HCT116 (cell line): ENCODE results near the gene HIVEP3. TPM values are rescaled to one million over a fixed set of nuclear protein-coding genes. Genes with fewer than 3 reads are reported as not detected.

Source experiments
- ATAC-seq: fragments of 200-7000 bp; cut with Tn5 transposase; 2 replicates; pipeline ENCODE4 v1.9.1; 2020; ENCODE audit warnings: mild to moderate bottlenecking, moderate library complexity
- BruUV-seq: library from RNA; stranded (reverse); fragments of 400-500 nt; replicated peaks from 2 replicates; lab custom pipeline; 2021; lab: Mats Ljungman, UMichigan
- CTCF ChIA-PET: fragments of 300-600 bp; sonication (Branson Sonifier 250); formaldehyde crosslinking; loops from one replicate; lab custom pipeline; 2021; ENCODE audit warnings: antibody characterized with exemption; lab: Charles Lee
- POLR2A ChIA-PET: fragments of 300-600, 350-600 bp; sonication (Branson Sonifier 250); formaldehyde crosslinking; loops from one replicate; lab custom pipeline; 2021; ENCODE audit warnings: antibody characterized with exemption; lab: Charles Lee
- RAD21 ChIA-PET, 2 experiments: fragments of 300-600 bp; sonication (Branson Sonifier 250); formaldehyde crosslinking; loops; one replicate each; lab custom pipeline; 2023; ENCODE audit warnings: low total read pairs in 2 of 2; ENCODE audit not compliant: uncharacterized antibody in 2 of 2, unreplicated experiment in 2 of 2, low non-redundant PET in 1 of 2; lab: Charles Lee
- DNase-seq: peaks from one replicate; pipeline ENCODE4 v3.0.0-alpha.2; 2010; ENCODE audit warnings: low read depth, low spot score
- H2AFZ ChIP-seq: fragments of 200-600 bp; shearing (Covaris generic), sonication (generic); 2 replicates; pipeline ENCODE4 v1.6.1; 2017; ENCODE audit warnings: low read depth, mixed run types, mixed read lengths, antibody characterized with exemption, low read length; ENCODE audit not compliant: poor library complexity, severe bottlenecking
- H3K27ac ChIP-seq: 2 replicates; pipeline ENCODE4 v1.5.1; 2012; ENCODE audit warnings: low read depth, low read length
- H3K27me3 ChIP-seq: fragments of 200-600 bp; sonication (generic); 2 replicates; pipeline ENCODE4 v1.6.1; 2016; ENCODE audit warnings: mixed run types, low read length, mixed read lengths; ENCODE audit not compliant: insufficient read depth
- H3K36me3 ChIP-seq, 2 experiments: fragments of 200-500 bp in 1 of 2; fragments of 200-600 bp in 1 of 2; sonication (Bioruptor generic) in 1 of 2; sonication (generic) in 1 of 2; 2 replicates each; pipeline versions ENCODE4 v1.5.1 to v1.6.1; 2014 to 2016; ENCODE audit warnings: low read length in 2 of 2, inconsistent platforms in 1 of 2, mixed read lengths in 1 of 2, mixed run types in 1 of 2; ENCODE audit not compliant: insufficient read depth in 2 of 2, control insufficient read depth in 1 of 2
- H3K4me1 ChIP-seq, 2 experiments: fragments of 200-600 bp in 1 of 2; sonication (generic) in 1 of 2; 2 replicates each; pipeline versions ENCODE4 v1.5.1 to v1.6.1; 2012 to 2017; ENCODE audit warnings: low read length in 2 of 2, inconsistent platforms in 1 of 2, mild to moderate bottlenecking in 1 of 2, mixed read lengths in 1 of 2, mixed run types in 1 of 2, moderate library complexity in 1 of 2; ENCODE audit not compliant: insufficient read depth in 2 of 2, control insufficient read depth in 1 of 2
- H3K4me2 ChIP-seq: fragments of 200-600 bp; sonication (generic); 2 replicates; pipeline ENCODE4 v1.6.1; 2017; ENCODE audit warnings: mixed run types, low read length, mixed read lengths
- H3K4me3 ChIP-seq, 2 experiments: fragments of 200-600 bp in 1 of 2; sonication (generic) in 1 of 2; replicated peaks in 1 of 2; 2 replicates each; pipeline ENCODE4 v1.5.1; 2011 to 2016; ENCODE audit warnings: low read length in 2 of 2, control low read depth in 1 of 2, low read depth in 1 of 2, mild to moderate bottlenecking in 1 of 2, mixed read lengths in 1 of 2, mixed run types in 1 of 2
- H3K79me2 ChIP-seq: fragments of 200-600 bp; sonication (generic); 2 replicates; pipeline ENCODE4 v1.6.1; 2017; ENCODE audit warnings: mild to moderate bottlenecking, mixed run types, low read length, moderate library complexity, mixed read lengths; ENCODE audit not compliant: insufficient read depth
- H3K9ac ChIP-seq: fragments of 200-600 bp; sonication (generic); 2 replicates; pipeline ENCODE4 v1.6.1; 2016; ENCODE audit warnings: low read length, mixed read lengths
- H3K9me2 ChIP-seq: fragments of 200-600 bp; sonication (generic), shearing (Covaris generic); 2 replicates; pipeline ENCODE4 v1.6.1; 2017; ENCODE audit warnings: mixed run types, mild to moderate bottlenecking, moderate library complexity; ENCODE audit not compliant: insufficient read depth
- H3K9me3 ChIP-seq, 2 experiments: fragments of 200-500 bp in 1 of 2; fragments of 200-600 bp in 1 of 2; sonication (Bioruptor generic) in 1 of 2; sonication (generic) in 1 of 2; 2 replicates each; pipeline ENCODE4 v1.6.1; 2014 to 2017; ENCODE audit warnings: low read length in 2 of 2, mixed read lengths in 2 of 2, inconsistent platforms in 1 of 2, low read depth in 1 of 2, mild to moderate bottlenecking in 1 of 2, mixed run types in 1 of 2, moderate library complexity in 1 of 2; ENCODE audit not compliant: control insufficient read depth in 1 of 2, insufficient read depth in 1 of 2
- H4K20me1 ChIP-seq: fragments of 200-600 bp; sonication (generic), shearing (Covaris generic); 2 replicates; pipeline ENCODE4 v1.6.1; 2017; ENCODE audit warnings: mixed run types, mild to moderate bottlenecking, moderate library complexity; ENCODE audit not compliant: insufficient read depth
- ATF3 ChIP-seq: IDR thresholded peaks from 2 replicates; pipeline ENCODE4 v1.6.1; 2012
- CBX3 ChIP-seq: IDR thresholded peaks from 2 replicates; pipeline ENCODE4 v1.6.1; 2012; ENCODE audit warnings: low read depth
- CEBPB ChIP-seq: IDR thresholded peaks from 2 replicates; pipeline ENCODE4 v1.6.1; 2012; ENCODE audit warnings: low read depth
- CTCF ChIP-seq, 3 experiments: fragments of 200-600 bp in 1 of 3; sonication (generic) in 1 of 3; IDR thresholded peaks in 2 of 3; conservative IDR thresholded peaks in 1 of 3; 2 replicates each; pipeline ENCODE4 v1.5.1; 2012 to 2017; ENCODE audit warnings: low read depth in 2 of 3, low read length in 2 of 3, antibody characterized with exemption in 1 of 3, borderline replicate concordance in 1 of 3, control low read depth in 1 of 3, mild to moderate bottlenecking in 1 of 3, mixed read lengths in 1 of 3, mixed run types in 1 of 3, moderate library complexity in 1 of 3; ENCODE audit not compliant: insufficient read depth in 1 of 3
- EGR1 ChIP-seq: IDR thresholded peaks from 2 replicates; pipeline ENCODE4 v1.6.1; 2012; ENCODE audit warnings: low read depth
- ELF1 ChIP-seq: IDR thresholded peaks from 2 replicates; pipeline ENCODE4 v1.6.1; 2012; ENCODE audit warnings: low read depth, borderline replicate concordance
- EZH2 ChIP-seq: fragments of 200-600 bp; sonication (generic); IDR thresholded peaks from 2 replicates; pipeline ENCODE4 v1.6.1; 2017; ENCODE audit warnings: antibody characterized with exemption, mixed run types
- EZH2phosphoT487 ChIP-seq: fragments of 200-600 bp; IDR thresholded peaks from 2 replicates; pipeline ENCODE4 v1.6.1; 2018; ENCODE audit warnings: antibody characterized with exemption, borderline replicate concordance
- RAD21 ChIP-seq: IDR thresholded peaks from 2 replicates; pipeline ENCODE4 v1.6.1; 2012; ENCODE audit warnings: low read depth, mild to moderate bottlenecking
- SIN3A ChIP-seq: IDR thresholded peaks from 2 replicates; pipeline ENCODE4 v1.6.1; 2012; ENCODE audit warnings: low read depth
- SP1 ChIP-seq: IDR thresholded peaks from 2 replicates; pipeline ENCODE4 v1.6.1; 2012; ENCODE audit warnings: low read depth
- SRF ChIP-seq: IDR thresholded peaks from 2 replicates; pipeline ENCODE4 v1.6.1; 2012; ENCODE audit warnings: low read depth
- TCF7L2 ChIP-seq: IDR thresholded peaks from 2 replicates; pipeline ENCODE4 v1.7.0; 2011; ENCODE audit warnings: borderline replicate concordance, inconsistent platforms; ENCODE audit not compliant: insufficient read depth, insufficient read length; ENCODE audit errors: extremely low read depth
- YY1 ChIP-seq: IDR thresholded peaks from 2 replicates; pipeline ENCODE4 v1.6.1; 2011; ENCODE audit warnings: low read length, low read depth, moderate library complexity, mild to moderate bottlenecking; ENCODE audit not compliant: insufficient replicate concordance; ENCODE audit errors: extremely low read depth
- ZFX ChIP-seq: fragments of 450-650 bp; IDR thresholded peaks from 2 replicates; pipeline ENCODE4 v1.6.1; 2017
- ZNF274 ChIP-seq: fragments of 200-500 bp; sonication (Bioruptor generic); IDR thresholded peaks from 2 replicates; pipeline ENCODE4 v1.6.1; 2014; ENCODE audit warnings: mild to moderate bottlenecking, low read depth, low read length, inconsistent platforms
- intact Hi-C: fragments of 100-400 bp; cut with micrococcal nuclease; formaldehyde crosslinking; loops from 2 replicates; pipeline ENCODE4 v1.10.0; 2022
- total RNA-seq: library from RNA; stranded (reverse); gene quantifications from one replicate; pipeline ENCODE4 v1.2.1, GENCODE V29; 2021; ENCODE audit not compliant: unreplicated experiment

HIVEP3 gene
- total RNA-seq, 1 experiment from 2014 or later = 7.1 TPM

- POLR2A ChIA-PET = no interaction called here
- no peak for ATAC-seq
- intact Hi-C loops = loop anchor here (5.0 to 10.0 kb wide), 4 partner anchors 306 to 1002 kb away; no protein-coding TSS in a partner anchor
These were observed 345.5 kb downstream of the HIVEP3 start for GRCh38 chr1:41573194-41573593.

More at GRCh38 chr1:41573194-41573593, 345.5 kb downstream of the HIVEP3 start:
- Histone ChIP-seq H3K4me3 (no peak overlapping the region), H3K4me2 (no peak overlapping the region), H2AFZ (no peak overlapping the region), H3K27me3 (no peaks in the 10 kb centered on the region), H3K27ac (no peak overlapping the region), H3K4me1 (peaks cover 0 to 4% of the 10 kb centered on the region in 2 experiments; a peak in 1 of 4 replicates), H3K9ac (no peak overlapping the region), H4K20me1 (no peaks in the 10 kb centered on the region), H3K79me2 (no peaks in the 10 kb centered on the region), H3K9me3 (no peaks in the 10 kb centered on the region), H3K9me2 (no peaks in the 10 kb centered on the region), H3K36me3 (no peaks in the 10 kb centered on the region)
- ChIA-PET CTCF (interaction anchor here (0.6 to 2.2 kb wide), 5 partner anchors 214 to 601 kb away, joined by 3 to 7 read pairs (median 3); no protein-coding TSS in a partner anchor), RAD21 (no interaction called here)
- DNase-seq = no peak
- no TSS peak for BruUV-seq
- TF ChIP-seq CBX3 = no peak
- no peak for TF ChIP-seq EGR1
- no peak for TF ChIP-seq SRF
- no peak for TF ChIP-seq ATF3
- no peak for TF ChIP-seq TCF7L2
- TF ChIP-seq SP1 = no peak
- no peak for TF ChIP-seq EZH2phosphoT487
- no peak for TF ChIP-seq CTCF (IDR thresholded peaks at IDR 0.05 in 2 of 3, conservative IDR thresholded peaks at IDR 0.05 in 1 of 3; ENCODE audit: borderline replicate concordance in 1 of 3, insufficient read depth in 1 of 3, low read depth in 2 of 3, low read length in 2 of 3)
- no peak for TF ChIP-seq ZFX
- no peak for TF ChIP-seq CEBPB
- no peak for TF ChIP-seq SIN3A
- no peak for TF ChIP-seq EZH2
- TF ChIP-seq ZNF274 = no peak
- no peak for TF ChIP-seq ELF1
- no peak for TF ChIP-seq RAD21
- TF ChIP-seq YY1 = no peak
